Endothelial cell of umbilical vein (primary cell): ENCODE data around the gene KCTD10. TPM values are rescaled to one million over a fixed set of nuclear protein-coding genes. Genes with fewer than 3 reads are reported as not detected.

Experiments used
- BruUV-seq: library from RNA; stranded (reverse); fragments of 400-500 nt; replicated peaks from 2 replicates; lab custom pipeline; 2021; lab: Mats Ljungman, UMichigan
- CTCF ChIA-PET: fragments of 300-600, 350-600 bp; sonication (Branson Sonifier 250); formaldehyde crosslinking; loops from one replicate; lab custom pipeline; 2021; ENCODE audit warnings: antibody characterized with exemption, inconsistent platforms; lab: Charles Lee
- POLR2A ChIA-PET: fragments of 300-600, 350-600 bp; sonication (Branson Sonifier 250); formaldehyde crosslinking; loops from one replicate; lab custom pipeline; 2021; ENCODE audit warnings: antibody characterized with exemption, inconsistent platforms; lab: Charles Lee
- DNase-seq: peaks from one replicate; pipeline ENCODE4 v3.0.0-alpha.2; 2011; ENCODE audit warnings: low read depth, low spot score
- FAIRE-seq: peaks from 2 replicates; lab custom pipeline; 2011; peaks lifted over from hg19 to GRCh38; lab: Jason Lieb, UNC
- H2AFZ ChIP-seq: 2 replicates; pipeline ENCODE4 v1.6.0; 2012; ENCODE audit warnings: low read depth, low read length, control low read depth, inconsistent platforms
- H3K27ac ChIP-seq: 2 replicates; pipeline ENCODE4 v1.5.1; 2011; ENCODE audit warnings: low read depth, mild to moderate bottlenecking, control low read depth, low read length, moderate library complexity; ENCODE audit not compliant: insufficient read depth
- H3K27me3 ChIP-seq, 2 experiments: 2 replicates each; pipeline versions ENCODE4 v1.6.0 to v1.6.1; 2011; ENCODE audit warnings: low read length in 2 of 2, mixed read lengths in 1 of 2; ENCODE audit not compliant: control insufficient read depth in 2 of 2, insufficient read depth in 2 of 2
- H3K36me3 ChIP-seq, 2 experiments: 2 replicates in 1 of 2; 3 replicates in 1 of 2; pipeline ENCODE4 v1.5.1; 2011; ENCODE audit warnings: low read length in 2 of 2, mild to moderate bottlenecking in 1 of 2, moderate library complexity in 1 of 2; ENCODE audit not compliant: control insufficient read depth in 2 of 2, insufficient read depth in 2 of 2; ENCODE audit errors: extremely low read depth in 1 of 2
- H3K4me1 ChIP-seq: 3 replicates; pipeline ENCODE4 v1.5.1; 2011; ENCODE audit warnings: mild to moderate bottlenecking, low read length; ENCODE audit not compliant: control insufficient read depth, insufficient read depth; ENCODE audit errors: extremely low read depth
- H3K4me2 ChIP-seq: 2 replicates; pipeline ENCODE4 v1.6.1; 2011; ENCODE audit warnings: low read length, control low read depth, mixed read lengths; ENCODE audit not compliant: insufficient read depth
- H3K4me3 ChIP-seq, 3 experiments: fragments of 200-600 bp in 1 of 3; sonication (generic), shearing (Covaris generic) in 1 of 3; replicated peaks in 1 of 3; 2 replicates each; pipeline ENCODE4 v1.5.1; 2011 to 2016; ENCODE audit warnings: control low read depth in 3 of 3, low read length in 3 of 3, mild to moderate bottlenecking in 2 of 3, inconsistent platforms in 1 of 3, low read depth in 1 of 3, moderate library complexity in 1 of 3; ENCODE audit not compliant: insufficient read depth in 1 of 3
- H3K79me2 ChIP-seq: 2 replicates; pipeline ENCODE4 v1.6.0; 2012; ENCODE audit warnings: low read length, inconsistent platforms; ENCODE audit not compliant: control insufficient read depth, insufficient read depth
- H3K9ac ChIP-seq: replicated peaks from 2 replicates; pipeline ENCODE3; 2011; ENCODE audit warnings: low read length, control low read depth; ENCODE audit not compliant: insufficient read depth; ENCODE audit errors: extremely low read depth
- H3K9me1 ChIP-seq: replicated peaks from 3 replicates; pipeline ENCODE4 v1.6.0; 2011; ENCODE audit warnings: mild to moderate bottlenecking, low read length; ENCODE audit not compliant: control insufficient read depth, insufficient read depth; ENCODE audit errors: extremely low read depth
- H3K9me3 ChIP-seq: replicated peaks from 2 replicates; pipeline ENCODE4 v1.5.1; 2012; ENCODE audit warnings: low read length, inconsistent platforms; ENCODE audit not compliant: control insufficient read depth, insufficient read depth
- H4K20me1 ChIP-seq: replicated peaks from 2 replicates; pipeline ENCODE3; 2011; ENCODE audit warnings: mild to moderate bottlenecking, low read length; ENCODE audit not compliant: control insufficient read depth, insufficient read depth; ENCODE audit errors: extremely low read depth
- CTCF ChIP-seq, 2 donors: IDR thresholded peaks; 1 replicate in 1 of 2; 2 replicates in 1 of 2; pipeline ENCODE4 v1.5.1; 2011; ENCODE audit warnings: low read length in 2 of 2, mild to moderate bottlenecking in 2 of 2, moderate library complexity in 2 of 2, control low read depth in 1 of 2, inconsistent platforms in 1 of 2, low read depth in 1 of 2; ENCODE audit not compliant: insufficient read depth in 1 of 2; ENCODE audit errors: extremely low read depth in 1 of 2
- EZH2 ChIP-seq: IDR thresholded peaks from 2 replicates; pipeline ENCODE4 v1.6.1; 2012; ENCODE audit warnings: borderline replicate concordance, low read depth, mild to moderate bottlenecking, moderate library complexity, low read length, inconsistent platforms; ENCODE audit not compliant: severe bottlenecking
- FOS ChIP-seq: IDR thresholded peaks from 2 replicates; pipeline ENCODE4 v1.6.1; 2011; ENCODE audit warnings: mild to moderate bottlenecking, low read length, moderate library complexity, borderline replicate concordance; ENCODE audit not compliant: insufficient read depth
- GATA2 ChIP-seq: IDR thresholded peaks from 2 replicates; pipeline ENCODE4 v1.7.0; 2011; ENCODE audit warnings: low read depth, mild to moderate bottlenecking, moderate library complexity, mixed read lengths, low read length; ENCODE audit not compliant: insufficient read length, insufficient read depth
- JUN ChIP-seq: IDR thresholded peaks from 2 replicates; pipeline ENCODE4 v1.6.1; 2011; ENCODE audit warnings: borderline replicate concordance, low read depth; ENCODE audit not compliant: insufficient read length, insufficient read depth
- MAX ChIP-seq: IDR thresholded peaks from 2 replicates; pipeline ENCODE4 v1.6.1; 2011; ENCODE audit not compliant: insufficient read depth, insufficient read length
- MYC ChIP-seq: IDR thresholded peaks from one replicate; pipeline ENCODE4 v1.6.1; 2011; ENCODE audit warnings: mild to moderate bottlenecking, low read depth, low read length
- POLR2A ChIP-seq: IDR thresholded peaks from 2 replicates; pipeline ENCODE4 v1.6.1; 2012; ENCODE audit warnings: low read depth, mild to moderate bottlenecking, control low read depth, low read length
- POLR2AphosphoS5 ChIP-seq: IDR thresholded peaks from 2 replicates; pipeline ENCODE4 v1.6.1; 2012; ENCODE audit warnings: low read depth, mild to moderate bottlenecking, control low read depth, low read length, moderate library complexity; ENCODE audit not compliant: insufficient read depth
- dilution Hi-C: fragments of 300-500 bp; cut with MboI; formaldehyde crosslinking; loops from one replicate; pipeline ENCODE4 v1.15.0; 2019; ENCODE audit warnings: low sequenced_read_pairs; ENCODE audit not compliant: extremely low pct_ligation_motif_present
- intact Hi-C: fragments of 100-400 bp; cut with micrococcal nuclease; formaldehyde crosslinking; loops from one replicate; pipeline ENCODE4 v1.10.0; 2022
- polyA plus RNA-seq, 4 experiments: library from polyadenylated mRNA; depleted of rRNA in 3 of 4; stranded (reverse) in 3 of 4; unstranded in 1 of 4; fragments of >200 nt; gene quantifications; 2 replicates each; pipeline versions ENCODE4 v1.2.1 to v1.2.3, GENCODE V29; 2011 to 2012; ENCODE audit warnings: missing spikeins in 1 of 4
- total RNA-seq: library from RNA; stranded (reverse); gene quantifications from 2 replicates; pipeline ENCODE4 v1.2.3, GENCODE V29; 2021

The KCTD10 gene
- total and polyA plus RNA-seq, 2 donors (not counting 3 experiments of a cell fraction or from before 2014, with no cell fraction given) = 101 to 112 TPM

- Histone ChIP-seq H3K4me2 (no peak overlapping the region), H3K36me3 (peaks cover 10 to 43% of the 10 kb centered on the region in 2 experiments), H3K9me1 (no peaks in the 10 kb centered on the region), H3K4me1 (no peaks in the 10 kb centered on the region), H3K9ac (no peak overlapping the region), H3K4me3 (no peak overlapping the region), H3K79me2 (no peaks in the 10 kb centered on the region), H2AFZ (no peak overlapping the region), H4K20me1 (no peaks in the 10 kb centered on the region), H3K27me3 (no peaks in the 10 kb centered on the region), H3K9me3 (no peaks in the 10 kb centered on the region), H3K27ac (no peak overlapping the region)
- DNase-seq = no peak
- intact Hi-C loops = no loop called here
- dilution Hi-C loops = no loop called here
- CTCF ChIA-PET = interaction anchor here (1.5 kb wide), 1 partner anchor 74 kb away, joined by 3 read pairs; no protein-coding TSS in a partner anchor
- no TSS peak for BruUV-seq
- POLR2A ChIA-PET = no interaction called here
- FAIRE-seq = no peak
- TF ChIP-seq FOS (no peak), POLR2AphosphoS5 (no peak), EZH2 (no peak), JUN (no peak), POLR2A (no peak), MAX (no peak), GATA2 (no peak), MYC (no peak)
Observed at GRCh38 chr12:109502332-109502731, 25.2 kb upstream of the KCTD10 start.

GRCh38 chr12:109501299-109501698 is 24.2 kb upstream of the KCTD10 start:
- Histone ChIP-seq H3K4me3 (no peak overlapping the region), H2AFZ (no peak overlapping the region), H3K9me1 (no peaks in the 10 kb centered on the region), H3K79me2 (no peaks in the 10 kb centered on the region), H3K4me1 (no peaks in the 10 kb centered on the region), H3K27me3 (no peaks in the 10 kb centered on the region), H4K20me1 (no peaks in the 10 kb centered on the region), H3K36me3 (peaks cover 8 to 37% of the 10 kb centered on the region in 2 experiments), H3K27ac (no peak overlapping the region), H3K4me2 (no peak overlapping the region), H3K9ac (no peak overlapping the region), H3K9me3 (no peaks in the 10 kb centered on the region)
- CTCF ChIA-PET = interaction anchor here (0.9 to 1.0 kb wide), 2 partner anchors 73 to 274 kb away, joined by 3 read pairs; no protein-coding TSS in a partner anchor
- no TSS peak for BruUV-seq
- FAIRE-seq = no peak
- DNase-seq = no peak
- no peak for TF ChIP-seq POLR2AphosphoS5
- no peak for TF ChIP-seq EZH2
- no peak for TF ChIP-seq MYC
- TF ChIP-seq MAX = no peak
- no peak for TF ChIP-seq JUN
- TF ChIP-seq GATA2 = no peak
- no peak for TF ChIP-seq POLR2A
- TF ChIP-seq FOS = no peak
- TF ChIP-seq CTCF (IDR thresholded peaks at IDR 0.05; ENCODE audit: extremely low read depth in 1 of 2, insufficient read depth in 1 of 2, low read depth in 1 of 2, low read length in 2 of 2) = no peak
- dilution Hi-C loops (no loop called here), intact Hi-C loops (no loop called here)
- POLR2A ChIA-PET = no interaction called here
